ENCODE results near the gene CCDC97. TPM values are rescaled to one million over a fixed set of nuclear protein-coding genes. Genes with fewer than 3 reads are reported as not detected.
A peak's percentile ranks its signal among the peaks of the same experiment; 100 is the strongest.

CCDC97 gene
- total RNA-seq, 1 experiment from 2014 or later = 18.3 TPM

DNA sequence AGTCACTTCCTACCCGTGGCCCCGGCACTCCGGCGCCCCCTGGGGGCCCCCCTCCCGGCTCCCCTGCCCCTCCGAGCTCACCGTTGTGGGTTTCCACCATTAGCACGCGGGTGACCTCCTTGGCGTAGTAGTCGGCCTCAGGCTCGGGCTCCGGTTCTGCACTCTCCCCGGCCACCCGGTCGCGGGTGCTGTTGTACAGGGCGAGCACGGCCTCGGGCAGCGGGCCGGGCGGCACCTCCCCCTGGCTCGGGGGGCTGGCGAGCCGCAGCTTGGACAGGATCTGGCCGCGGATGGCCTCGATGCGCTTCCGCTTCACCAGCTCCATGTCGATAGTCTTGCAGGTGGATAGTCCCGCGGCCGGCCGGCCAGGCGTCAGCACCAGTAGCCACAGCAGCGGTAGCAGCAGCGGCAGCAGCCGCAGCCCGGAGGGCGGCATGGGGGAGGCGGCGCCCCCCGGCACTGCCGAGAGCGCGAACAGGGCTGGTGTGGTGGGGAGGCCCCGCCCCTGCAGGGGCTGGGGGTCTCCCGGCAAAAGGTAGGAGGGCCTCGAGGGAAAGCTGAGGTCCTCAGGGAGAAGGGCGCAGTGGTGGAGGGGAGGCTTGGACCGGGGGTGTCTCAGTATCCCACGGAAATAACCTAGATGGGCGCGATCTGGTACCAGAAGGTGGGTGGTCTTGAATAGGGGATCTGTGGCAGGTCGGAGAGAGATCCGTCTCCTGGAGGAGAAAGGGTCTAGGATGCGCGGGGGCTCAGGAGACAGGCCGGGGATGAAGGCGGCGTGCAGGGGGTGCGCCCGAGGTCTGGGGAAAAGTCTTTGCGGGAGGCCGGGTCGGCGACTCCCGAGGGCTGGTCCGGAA, 42.9 kb downstream of the CCDC97 start:
- Histone ChIP-seq H3K79me2 (ENCODE audit: low read length) (peaks cover 40% of the 10 kb centered on the region), H3K27me3 (ENCODE audit: low read length) (no peaks in the 10 kb centered on the region), H2AFZ (ENCODE audit: low read length) (peak overlapping the region; percentile 69), H3K27ac (ENCODE audit: low read length) (no peak overlapping the region), H3K9ac (ENCODE audit: low read length) (peak overlapping the region; percentile 74), H3K36me3 (ENCODE audit: low read depth, low read length) (no peaks in the 10 kb centered on the region), H3K9me2 (replicated peaks; ENCODE audit: low read length) (no peaks in the 10 kb centered on the region), H3K9me3 (ENCODE audit: low read length) (no peaks in the 10 kb centered on the region), H3F3A (ENCODE audit: low read length, unreplicated experiment) (no peaks in the 10 kb centered on the region), H3K4me1 (ENCODE audit: insufficient read depth, low read length) (0 out of 2 replicates have a peak, but pooled peaks cover 4% of the 10 kb centered on the region), H4K20me1 (ENCODE audit: low read length) (no peaks in the 10 kb centered on the region), H3K4me3 (ENCODE audit: low read length) (peak overlapping the region; percentile 86), H3K4me2 (ENCODE audit: low read length) (peak overlapping the region; percentile 94)
- DNase-seq (peak; percentile 49), ATAC-seq (peak; percentile 40)
- no TSS peak for BruUV-seq (replicated peaks)
- CTCF ChIA-PET = interaction anchor here (1.0 to 1.5 kb wide), 4 partner anchors 11 to 56 kb away, joined by 3 to 6 read pairs (median 4); partner anchors contain the start of genes B9D2 and CCDC97
- intact Hi-C loops (cut with micrococcal nuclease) = no loop called here
- TF ChIP-seq, protein P1, sequence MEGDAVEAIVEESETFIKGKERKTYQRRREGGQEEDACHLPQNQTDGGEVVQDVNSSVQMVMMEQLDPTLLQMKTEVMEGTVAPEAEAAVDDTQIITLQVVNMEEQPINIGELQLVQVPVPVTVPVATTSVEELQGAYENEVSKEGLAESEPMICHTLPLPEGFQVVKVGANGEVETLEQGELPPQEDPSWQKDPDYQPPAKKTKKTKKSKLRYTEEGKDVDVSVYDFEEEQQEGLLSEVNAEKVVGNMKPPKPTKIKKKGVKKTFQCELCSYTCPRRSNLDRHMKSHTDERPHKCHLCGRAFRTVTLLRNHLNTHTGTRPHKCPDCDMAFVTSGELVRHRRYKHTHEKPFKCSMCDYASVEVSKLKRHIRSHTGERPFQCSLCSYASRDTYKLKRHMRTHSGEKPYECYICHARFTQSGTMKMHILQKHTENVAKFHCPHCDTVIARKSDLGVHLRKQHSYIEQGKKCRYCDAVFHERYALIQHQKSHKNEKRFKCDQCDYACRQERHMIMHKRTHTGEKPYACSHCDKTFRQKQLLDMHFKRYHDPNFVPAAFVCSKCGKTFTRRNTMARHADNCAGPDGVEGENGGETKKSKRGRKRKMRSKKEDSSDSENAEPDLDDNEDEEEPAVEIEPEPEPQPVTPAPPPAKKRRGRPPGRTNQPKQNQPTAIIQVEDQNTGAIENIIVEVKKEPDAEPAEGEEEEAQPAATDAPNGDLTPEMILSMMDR (conservative IDR thresholded peaks at IDR 0.05; ENCODE audit: low read depth, low read length) = peak; percentile 59
- TF ChIP-seq EZH2phosphoT487 (IDR thresholded peaks at IDR 0.05; ENCODE audit: borderline replicate concordance, low read length) = no peak
- POLR2A ChIA-PET (ENCODE audit: unreplicated experiment) = no interaction called here

DNA sequence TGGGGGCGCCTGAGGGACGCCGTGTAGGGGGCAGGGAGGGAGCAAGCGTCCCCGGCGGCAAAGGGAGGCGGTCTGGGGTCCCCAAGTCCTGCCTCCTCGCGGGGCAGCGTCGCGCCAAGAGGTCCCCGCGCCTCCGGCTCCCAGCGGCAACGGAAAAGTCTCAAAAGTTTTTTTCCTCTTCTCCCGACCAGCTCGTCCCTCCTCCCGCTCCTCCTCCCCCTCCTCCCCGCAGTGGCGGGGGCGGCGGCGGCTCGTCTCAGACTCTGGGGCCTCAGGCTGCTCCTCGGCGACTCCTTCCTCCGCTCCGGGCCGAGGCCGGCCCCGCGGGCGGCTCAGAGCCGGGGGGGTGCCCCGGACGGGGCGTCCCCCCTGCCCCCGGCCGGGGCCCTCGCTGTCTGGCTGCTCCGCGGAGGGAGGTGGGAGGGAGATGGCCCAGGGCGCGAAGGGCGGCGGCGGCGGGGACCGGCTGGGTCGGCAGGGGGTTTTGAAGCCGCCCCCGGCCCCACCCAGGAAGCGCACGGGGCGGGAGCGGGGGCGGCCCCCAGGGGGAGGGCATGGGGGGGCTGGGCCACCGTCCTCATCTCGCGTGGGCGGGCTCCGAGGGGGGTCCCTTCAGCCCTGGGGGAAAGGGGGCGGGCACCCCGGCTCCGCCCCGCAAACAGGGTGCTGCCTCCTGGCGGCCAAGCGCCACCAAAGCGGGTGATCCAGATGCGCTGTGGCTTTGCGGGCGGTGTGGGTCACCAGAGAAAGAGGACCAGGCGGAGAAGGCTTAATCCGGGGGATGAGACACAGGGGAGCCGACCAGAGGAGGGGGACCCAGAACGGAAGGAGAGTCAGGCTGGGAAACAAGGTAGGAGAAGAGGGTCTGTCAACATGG, 43.7 kb downstream of the CCDC97 start, which contains the start of gene TGFB1:
TSS of gene TGFB1 (minus strand) at position 457 of the 877 bp plus-strand sequence. CDS start 878 bp downstream, outside the sequence.
- peak within 1 kb of the TSS; percentile 74 for H3K9ac ChIP-seq (ENCODE audit: low read length)
- no peaks in the 10 kb centered on the region for H3K9me3 ChIP-seq (ENCODE audit: low read length)
- H3K9me2 ChIP-seq (replicated peaks; ENCODE audit: low read length) = no peaks in the 10 kb centered on the region
- no peaks in the 10 kb centered on the region for H3F3A ChIP-seq (ENCODE audit: low read length, unreplicated experiment)
- ATAC-seq (peak; percentile 59), DNase-seq (peak; percentile 77)
- H3K4me2 ChIP-seq (ENCODE audit: low read length) = peak within 1 kb of the TSS; percentile 94
- intact Hi-C loops (cut with micrococcal nuclease) = no loop called here
- no peaks in the 10 kb centered on the region for H3K36me3 ChIP-seq (ENCODE audit: low read depth, low read length)
- peak within 1 kb of the TSS; percentile 69 for H2AFZ ChIP-seq (ENCODE audit: low read length)
- no peaks in the 10 kb centered on the region for H4K20me1 ChIP-seq (ENCODE audit: low read length)
- TF ChIP-seq, protein P1 (conservative IDR thresholded peaks at IDR 0.05; ENCODE audit: low read depth, low read length) = peak; percentile 66
- TF ChIP-seq EZH2phosphoT487 (IDR thresholded peaks at IDR 0.05; ENCODE audit: borderline replicate concordance, low read length) = no peak
- no peak for TF ChIP-seq EZH2 (IDR thresholded peaks at IDR 0.05; ENCODE audit: low read length, unreplicated experiment)
- 0 out of 2 replicates have a peak, but pooled peaks cover 4% of the 10 kb centered on the region for H3K4me1 ChIP-seq (ENCODE audit: insufficient read depth, low read length)
- BruUV-seq (replicated peaks) = TSS peak; percentile 77
- no peak within 1 kb of the TSS for H3K27ac ChIP-seq (ENCODE audit: low read length)
- ChIA-PET CTCF (interaction anchor here (1.0 to 1.5 kb wide), 3 partner anchors 10 to 56 kb away, joined by 3 to 6 read pairs (median 5); partner anchors contain the start of genes B9D2 and CCDC97), POLR2A (ENCODE audit: unreplicated experiment) (no interaction called here)
- peak within 1 kb of the TSS; percentile 86 for H3K4me3 ChIP-seq (ENCODE audit: low read length)
- H3K79me2 ChIP-seq (ENCODE audit: low read length) = peaks cover 40% of the 10 kb centered on the region
- no peaks in the 10 kb centered on the region for H3K27me3 ChIP-seq (ENCODE audit: low read length)

All from PC-3 (cell line).